GM18868 (cell line): ENCODE results near the gene ATXN1.

Source experiments
- ATAC-seq: cut with Tn5 transposase; IDR thresholded peaks from one replicate; pipeline ENCODE4 v1.9.1; 2021; ENCODE audit warnings: mild to moderate bottlenecking, moderate library complexity; ENCODE audit not compliant: unreplicated experiment

ATXN1 gene

GRCh38 chr6:16306334-16306733 lies 454.9 kb downstream of the ATXN1 start:
- ATAC-seq, result no peak

- peak; percentile 24 for ATAC-seq
Measured at GRCh38 chr6:16305788-16306187, 455.5 kb downstream of the ATXN1 start.

- ATAC-seq, result peak; percentile 78
Measured at GRCh38 chr6:16305246-16305725, 456.0 kb downstream of the ATXN1 start.

- no peak for ATAC-seq
Measured at GRCh38 chr6:16302721-16303552, 458.3 kb downstream of the ATXN1 start.

- ATAC-seq, result peak; percentile 74
Measured at GRCh38 chr6:16301511-16301910, 459.7 kb downstream of the ATXN1 start.

GRCh38 chr6:16299861-16300260 lies 461.4 kb downstream of the ATXN1 start:
- no peak for ATAC-seq

GRCh38 chr6:16296061-16296670 lies 465.1 kb downstream of the ATXN1 start:
- no peak for ATAC-seq

GRCh38 chr6:16295471-16295870 lies 465.8 kb downstream of the ATXN1 start:
- ATAC-seq, result no peak

GRCh38 chr6:16295060-16295459 lies 466.2 kb downstream of the ATXN1 start:
- ATAC-seq, result no peak

GRCh38 chr6:16294371-16294770 lies 466.9 kb downstream of the ATXN1 start:
- ATAC-seq, result no peak

GRCh38 chr6:16292942-16293341 lies 468.3 kb downstream of the ATXN1 start:
- no peak for ATAC-seq

- ATAC-seq, result no peak
Measured at GRCh38 chr6:16292432-16292831, 468.8 kb downstream of the ATXN1 start.

- ATAC-seq, result no peak
Measured at GRCh38 chr6:16291739-16292138, 469.5 kb downstream of the ATXN1 start.

- ATAC-seq, result no peak
Measured at GRCh38 chr6:16288163-16288562, 473.1 kb downstream of the ATXN1 start.

- ATAC-seq, result no peak
Measured at GRCh38 chr6:16286151-16286522, 475.1 kb downstream of the ATXN1 start.

- ATAC-seq, result no peak
Measured at GRCh38 chr6:16285467-16286150, 475.7 kb downstream of the ATXN1 start.

GRCh38 chr6:16284472-16284871 lies 476.8 kb downstream of the ATXN1 start:
- ATAC-seq, result no peak

- no peak for ATAC-seq
Measured at GRCh38 chr6:16282370-16282769, 478.9 kb downstream of the ATXN1 start.

GRCh38 chr6:16279243-16279642 lies 482.0 kb downstream of the ATXN1 start:
- no peak for ATAC-seq

- ATAC-seq, result no peak
Measured at GRCh38 chr6:16278750-16279149, 482.5 kb downstream of the ATXN1 start.

- ATAC-seq, result no peak
Measured at GRCh38 chr6:16278048-16278724, 483.1 kb downstream of the ATXN1 start.
